SK-N-SH (cell line): ENCODE measurements around the gene LRRC8D. TPM values are rescaled to one million over a fixed set of nuclear protein-coding genes. Genes with fewer than 3 reads are reported as not detected.

Experiments used
- CTCF ChIA-PET: fragments of 300-600, 350-600 bp; formaldehyde crosslinking; extraction: SDS; loops from one replicate; lab custom pipeline; 2021; lab: Yijun Ruan, JAX
- POLR2A ChIA-PET: fragments of 350-600 bp; sonication (Branson Sonifier 250); formaldehyde crosslinking; extraction: SDS; loops from one replicate; lab custom pipeline; 2020; ENCODE audit warnings: antibody characterized with exemption, inconsistent platforms; lab: Yijun Ruan, JAX
- DNase-seq: peaks from one replicate; pipeline ENCODE4 v3.0.0; 2012
- H2AFZ ChIP-seq: fragments of 200-600 bp; sonication (generic); 2 replicates; pipeline ENCODE4 v1.8.1; 2016; ENCODE audit warnings: antibody characterized with exemption, mild to moderate bottlenecking, low read depth
- H3F3A ChIP-seq: fragments of 200-600 bp; sonication (generic); replicated peaks from 2 replicates; pipeline ENCODE3; 2016; ENCODE audit warnings: antibody characterized with exemption, mild to moderate bottlenecking; ENCODE audit not compliant: insufficient read depth
- H3K27ac ChIP-seq, 2 experiments: fragments of 200-500 bp in 1 of 2; fragments of 200-600 bp in 1 of 2; sonication (Bioruptor generic) in 1 of 2; sonication (generic), shearing (Covaris generic) in 1 of 2; 2 replicates each; pipeline versions ENCODE4 v1.5.1 to v1.6.1; 2014 to 2016; ENCODE audit warnings: low read depth in 2 of 2, inconsistent platforms in 1 of 2, low read length in 1 of 2, mild to moderate bottlenecking in 1 of 2, mixed read lengths in 1 of 2
- H3K27me3 ChIP-seq: fragments of 200-600 bp; sonication (generic), shearing (Covaris generic); 2 replicates; pipeline ENCODE4 v1.6.1; 2016; ENCODE audit warnings: mixed run types; ENCODE audit not compliant: insufficient read depth
- H3K36me3 ChIP-seq, 2 experiments: fragments of 200-500 bp in 1 of 2; fragments of 200-600 bp in 1 of 2; sonication (Bioruptor generic) in 1 of 2; sonication (generic) in 1 of 2; replicated peaks in 1 of 2; 2 replicates each; pipeline versions ENCODE3 to v1.5.1; 2014 to 2016; ENCODE audit warnings: low read length in 1 of 2, mild to moderate bottlenecking in 1 of 2; ENCODE audit not compliant: insufficient read depth in 2 of 2, control insufficient read depth in 1 of 2
- H3K4me1 ChIP-seq, 2 experiments: fragments of 200-500 bp in 1 of 2; fragments of 200-600 bp in 1 of 2; sonication (Bioruptor generic) in 1 of 2; sonication (generic), shearing (Covaris generic) in 1 of 2; 2 replicates each; pipeline versions ENCODE4 v1.5.1 to v1.6.1; 2014 to 2016; ENCODE audit warnings: low read depth in 1 of 2, low read length in 1 of 2, mixed run types in 1 of 2; ENCODE audit not compliant: insufficient read depth in 2 of 2, control insufficient read depth in 1 of 2
- H3K4me2 ChIP-seq: fragments of 200-600 bp; sonication (generic), shearing (Covaris generic); 2 replicates; pipeline ENCODE4 v1.6.1; 2017; ENCODE audit warnings: mixed run types
- H3K4me3 ChIP-seq, 2 experiments: fragments of 200-500 bp in 1 of 2; fragments of 200-600 bp in 1 of 2; sonication (Bioruptor generic) in 1 of 2; sonication (generic), shearing (Covaris generic) in 1 of 2; 2 replicates each; pipeline versions ENCODE4 v1.5.1 to v1.8.1; 2014 to 2016; ENCODE audit warnings: low read depth in 2 of 2, inconsistent platforms in 1 of 2, low read length in 1 of 2, mild to moderate bottlenecking in 1 of 2, mixed read lengths in 1 of 2, moderate library complexity in 1 of 2
- H3K79me2 ChIP-seq: fragments of 200-600 bp; sonication (generic); 2 replicates; pipeline ENCODE4 v1.8.1; 2017; ENCODE audit warnings: mild to moderate bottlenecking; ENCODE audit not compliant: insufficient read depth
- H3K9ac ChIP-seq: fragments of 200-600 bp; sonication (generic); 2 replicates; pipeline ENCODE4 v1.6.1; 2017; ENCODE audit warnings: mixed run types
- H3K9me2 ChIP-seq: fragments of 200-600 bp; sonication (generic); 2 replicates; pipeline ENCODE4 v1.6.1; 2017; ENCODE audit warnings: mixed run types
- H3K9me3 ChIP-seq: fragments of 200-600 bp; sonication (generic); 2 replicates; pipeline ENCODE4 v1.6.1; 2017; ENCODE audit warnings: mixed run types, mild to moderate bottlenecking, moderate library complexity
- H4K20me1 ChIP-seq: fragments of 200-600 bp; sonication (generic); 2 replicates; pipeline ENCODE4 v1.6.1; 2017; ENCODE audit warnings: mild to moderate bottlenecking, mixed run types; ENCODE audit not compliant: insufficient read depth
- CTCF ChIP-seq: fragments of 200-600 bp; sonication (generic); IDR thresholded peaks from 2 replicates; pipeline ENCODE4 v1.6.1; 2017; ENCODE audit warnings: antibody characterized with exemption, mild to moderate bottlenecking, moderate library complexity
- ELF1 ChIP-seq: IDR thresholded peaks from 2 replicates; pipeline ENCODE4 v1.4.0; 2012
- EP300 ChIP-seq, 2 experiments: IDR thresholded peaks; 2 replicates each; pipeline versions ENCODE4 v1.4.0 to v1.6.1; 2012; ENCODE audit warnings: borderline replicate concordance in 1 of 2, low read depth in 1 of 2, low read length in 1 of 2
- EZH2phosphoT487 ChIP-seq: fragments of 200-600 bp; sonication (generic); IDR thresholded peaks from 2 replicates; pipeline ENCODE4 v1.6.1; 2017; ENCODE audit warnings: low read depth, mixed run types, mild to moderate bottlenecking, antibody characterized with exemption, moderate library complexity, borderline replicate concordance
- FOXJ3 ChIP-seq: sonication (generic); formaldehyde crosslinking; IDR thresholded peaks from 2 replicates; pipeline ENCODE4 v1.5.1; 2020; ENCODE audit warnings: mild to moderate bottlenecking, missing genetic modification reagents
- FOXM1 ChIP-seq: IDR thresholded peaks from 2 replicates; pipeline ENCODE4 v1.4.0; 2012; ENCODE audit warnings: low read depth, mild to moderate bottlenecking
- JUND ChIP-seq: IDR thresholded peaks from 2 replicates; pipeline ENCODE4 v1.4.0; 2012
- MAX ChIP-seq: IDR thresholded peaks from 2 replicates; pipeline ENCODE4 v1.4.0; 2012; ENCODE audit warnings: low read depth
- NRF1 ChIP-seq: IDR thresholded peaks from 2 replicates; pipeline ENCODE4 v1.6.1; 2012; ENCODE audit warnings: low read depth, mild to moderate bottlenecking, low read length
- POLR2AphosphoS5 ChIP-seq: IDR thresholded peaks from 2 replicates; pipeline ENCODE4 v1.6.1; 2012; ENCODE audit warnings: low read depth, low read length
- RCOR1 ChIP-seq: fragments of 150-350 bp; IDR thresholded peaks from 2 replicates; pipeline ENCODE4 v1.6.1; 2017; ENCODE audit warnings: antibody characterized with exemption, low read length
- REST ChIP-seq: IDR thresholded peaks from 2 replicates; pipeline ENCODE4 v1.6.1; 2012; ENCODE audit warnings: mild to moderate bottlenecking, low read depth, low read length, moderate library complexity
- SIN3A ChIP-seq: IDR thresholded peaks from 2 replicates; pipeline ENCODE4 v1.6.1; 2012; ENCODE audit warnings: low read depth, mild to moderate bottlenecking, low read length, moderate library complexity, borderline replicate concordance
- SMC3 ChIP-seq: IDR thresholded peaks from 2 replicates; pipeline ENCODE4 v1.6.1; 2012; ENCODE audit warnings: low read depth, low read length, improper control_type of control experiment
- TAF1 ChIP-seq: IDR thresholded peaks from 2 replicates; pipeline ENCODE4 v1.6.1; 2012; ENCODE audit warnings: low read depth, mild to moderate bottlenecking, low read length, moderate library complexity, borderline replicate concordance
- TCF12 ChIP-seq: IDR thresholded peaks from 2 replicates; pipeline ENCODE4 v1.4.0; 2012
- TEAD4 ChIP-seq: IDR thresholded peaks from 2 replicates; pipeline ENCODE4 v1.4.0; 2012; ENCODE audit warnings: mild to moderate bottlenecking, borderline replicate concordance; ENCODE audit not compliant: insufficient read depth
- USF1 ChIP-seq: IDR thresholded peaks from 2 replicates; pipeline ENCODE4 v1.4.0; 2012; ENCODE audit warnings: low read depth, borderline replicate concordance
- USF2 ChIP-seq: fragments of 150-350 bp; IDR thresholded peaks from 2 replicates; pipeline ENCODE4 v1.6.1; 2017; ENCODE audit warnings: antibody characterized with exemption, low read length, low read depth, borderline replicate concordance
- WGBS: methylation state at CpG from one replicate; pipeline ENCODE4 v1.1.6; 2017; ENCODE audit warnings: low lambda C conversion rate; 5-methylcytosine and 5-hydroxymethylcytosine counted together
- polyA plus RNA-seq, 3 experiments: library from polyadenylated mRNA; depleted of rRNA; stranded (reverse); fragments of >200 nt; gene quantifications; 2 replicates each; pipeline ENCODE4 v1.2.3, GENCODE V29; 2012

LRRC8D gene
- polyA plus RNA-seq, 1 of the 3 experiments (the other 2 are of a cell fraction): 15.0 TPM

GRCh38 chr1:89966656-89967055 lies 145.8 kb downstream of the LRRC8D start (continued):
- no peak for TF ChIP-seq REST
- TF ChIP-seq FOXM1: no peak
- no peak for TF ChIP-seq EZH2phosphoT487
- no peak for TF ChIP-seq MAX
- TF ChIP-seq ELF1: no peak
- TF ChIP-seq EP300 (IDR thresholded peaks at IDR 0.05; ENCODE audit: borderline replicate concordance in 1 of 2, low read depth in 1 of 2, low read length in 1 of 2): no peak
- TF ChIP-seq FOXJ3: no peak

- no peak for TF ChIP-seq CTCF
- no peak for TF ChIP-seq USF1
- no peak for TF ChIP-seq MAX
- no peak for TF ChIP-seq JUND
- no peak for TF ChIP-seq SMC3
- no peak for TF ChIP-seq USF2
- TF ChIP-seq TAF1: no peak
- TF ChIP-seq EP300 (IDR thresholded peaks at IDR 0.05; ENCODE audit: borderline replicate concordance in 1 of 2, low read depth in 1 of 2, low read length in 1 of 2): no peak
- TF ChIP-seq NRF1: no peak
- TF ChIP-seq TEAD4: no peak
- TF ChIP-seq RCOR1: no peak
- no peak for TF ChIP-seq TCF12
- no peak for TF ChIP-seq POLR2AphosphoS5
- TF ChIP-seq SIN3A: no peak
- no peaks in the 10 kb centered on the region for H3K9me2 ChIP-seq
- 92% methylated on average over 1 of the region's 1 CpG for WGBS
- H3F3A ChIP-seq: no peaks in the 10 kb centered on the region
- no peak overlapping the region for H3K9ac ChIP-seq
- ChIA-PET CTCF (interaction anchor here (1.0 to 1.8 kb wide), 4 partner anchors 16 to 178 kb away, joined by 4 to 7 read pairs (median 4); no protein-coding TSS in a partner anchor), POLR2A (no interaction called here)
- no peak overlapping the region for H3K4me3 ChIP-seq
- DNase-seq: no peak
- H3K4me2 ChIP-seq: no peak overlapping the region
- no peaks in the 10 kb centered on the region for H3K27me3 ChIP-seq
- peaks cover 0 to 6% of the 10 kb centered on the region in 2 experiments; a peak in 2 of 4 replicates for H3K4me1 ChIP-seq
- H4K20me1 ChIP-seq: no peaks in the 10 kb centered on the region
- no peak overlapping the region for H3K27ac ChIP-seq
- H3K9me3 ChIP-seq: no peaks in the 10 kb centered on the region
- no peaks in the 10 kb centered on the region for H3K79me2 ChIP-seq
- H2AFZ ChIP-seq: no peak overlapping the region
- H3K36me3 ChIP-seq: no peaks in the 10 kb centered on the region
Observed at GRCh38 chr1:89971600-89971999, 150.8 kb downstream of the LRRC8D start.
